Gastrocnemius medialis (tissue), 4 donors: Measurements from ENCODE around the gene LRRC28. TPM values are rescaled to one million over a fixed set of nuclear protein-coding genes. Genes with fewer than 3 reads are reported as not detected.

Experiments
- ATAC-seq, 2 donors: fragments of 150-250 bp; one replicate each; pipeline ENCODE4 v1.9.1; 2016
- DNase-seq, 2 donors: peaks; one replicate each; pipeline ENCODE4 v3.0.0-alpha.2; 2019
- H3K27ac ChIP-seq, 4 donors: fragments of 200-600 bp; sonication (generic); 1 replicate in 1 of 4; 2 replicates in 3 of 4; pipeline ENCODE4 v1.5.1; 2016 to 2018; ENCODE audit warnings: mild to moderate bottlenecking in 2 of 4, moderate library complexity in 1 of 4
- H3K27me3 ChIP-seq, 3 donors: fragments of 200-600 bp; sonication (generic) in 2 of 3; 1 replicate in 1 of 3; 2 replicates in 2 of 3; pipeline versions ENCODE4 v1.5.1 to v1.6.0; 2016 to 2019; ENCODE audit warnings: mild to moderate bottlenecking in 1 of 3, moderate library complexity in 1 of 3
- H3K36me3 ChIP-seq, 2 donors: fragments of 200-600 bp; sonication (generic) in 1 of 2; one replicate each; pipeline ENCODE4 v1.5.1; 2017 to 2018
- H3K4me1 ChIP-seq, 2 donors: fragments of 200-600 bp; sonication (generic) in 1 of 2; one replicate each; pipeline ENCODE4 v1.5.1; 2016 to 2017; ENCODE audit warnings: mild to moderate bottlenecking in 2 of 2
- H3K4me3 ChIP-seq, 4 donors: fragments of 200-600 bp; sonication (generic) in 3 of 4; 1 replicate in 1 of 4; 2 replicates in 3 of 4; pipeline ENCODE4 v1.5.1; 2016 to 2019; ENCODE audit warnings: mild to moderate bottlenecking in 2 of 4
- H3K9me3 ChIP-seq, 3 donors: fragments of 200-600 bp; sonication (generic) in 2 of 3; 1 replicate in 1 of 3; 2 replicates in 2 of 3; pipeline ENCODE4 v1.5.1; 2016 to 2019
- CTCF ChIP-seq, 5 experiments: fragments of 450-650 bp in 3 of 5; fragments of 200-600 bp in 2 of 5; sonication (generic) in 2 of 5; IDR thresholded peaks in 4 of 5; conservative IDR thresholded peaks in 1 of 5; 1 replicate in 4 of 5; 2 replicates in 1 of 5; pipeline ENCODE4 v1.5.1; 2016 to 2019; ENCODE audit warnings: antibody characterized with exemption in 5 of 5, mild to moderate bottlenecking in 3 of 5, moderate library complexity in 3 of 5
- POLR2A ChIP-seq, 2 donors: fragments of 450-650 bp; IDR thresholded peaks; one replicate each; pipeline ENCODE4 v1.6.1; 2017; ENCODE audit warnings: antibody characterized with exemption in 2 of 2, mild to moderate bottlenecking in 2 of 2, moderate library complexity in 2 of 2
- in situ Hi-C, 4 donors: fragments of 200-750 bp; cut with MboI; loops; one replicate each; pipeline versions ENCODE4 v1.15.0 to v1.8.0; 2017; ENCODE audit warnings: low sequenced_read_pairs in 4 of 4
- intact Hi-C: fragments of 100-400 bp; cut with DNase I; formaldehyde crosslinking; loops from one replicate; pipeline ENCODE4 v1.15.1; 2023; ENCODE audit warnings: low total_unique reads
- total RNA-seq, 4 donors: library from RNA; depleted of rRNA; stranded (reverse); fragments of >200 nt; gene quantifications; one replicate each; pipeline versions ENCODE4 v1.1.0 to v1.2.3, GENCODE V29; 2016

The LRRC28 gene
- total RNA-seq, 4 donors from 2014 or later, result 22.0 to 48.5 (median 36.9) TPM

GRCh38 chr15:99427210-99427609, 175.9 kb downstream of the LRRC28 start:
- TF ChIP-seq POLR2A (IDR thresholded peaks at IDR 0.05), result no peak
- TF ChIP-seq CTCF (IDR thresholded peaks at IDR 0.05 in 4 of 5, conservative IDR thresholded peaks at IDR 0.05 in 1 of 5), result no peak
- no peak for ATAC-seq
- Histone ChIP-seq H3K9me3 (no peaks in the 10 kb centered on the region), H3K36me3 (no peaks in the 10 kb centered on the region), H3K27me3 (no peaks in the 10 kb centered on the region), H3K4me3 (no peak overlapping the region), H3K27ac (no peak overlapping the region), H3K4me1 (peaks cover 12 to 15% of the 10 kb centered on the region in 2 donors)
- DNase-seq, result no peak
- in situ Hi-C loops, result no loop called here
- intact Hi-C loops, result no loop called here

- no peak for DNase-seq
- TF ChIP-seq CTCF (IDR thresholded peaks at IDR 0.05 in 4 of 5, conservative IDR thresholded peaks at IDR 0.05 in 1 of 5) (no peak), POLR2A (IDR thresholded peaks at IDR 0.05) (no peak)
- peaks cover 12 to 15% of the 10 kb centered on the region in 2 donors for H3K4me1 ChIP-seq
- no peak overlapping the region for H3K27ac ChIP-seq
- H3K9me3 ChIP-seq, result no peaks in the 10 kb centered on the region
- no peaks in the 10 kb centered on the region for H3K27me3 ChIP-seq
- intact Hi-C loops, result no loop called here
- in situ Hi-C loops, result no loop called here
- H3K4me3 ChIP-seq, result no peak overlapping the region
- no peaks in the 10 kb centered on the region for H3K36me3 ChIP-seq
- ATAC-seq, result no peak
These were observed 176.5 kb downstream of the LRRC28 start for GRCh38 chr15:99427668-99428361.

- no peak for DNase-seq
- Histone ChIP-seq H3K27ac (no peak overlapping the region), H3K9me3 (no peaks in the 10 kb centered on the region), H3K36me3 (no peaks in the 10 kb centered on the region), H3K4me3 (no peak overlapping the region), H3K4me1 (peaks cover 10 to 20% of the 10 kb centered on the region in 2 donors), H3K27me3 (no peaks in the 10 kb centered on the region)
- in situ Hi-C loops, result no loop called here
- intact Hi-C loops, result no loop called here
- TF ChIP-seq CTCF (IDR thresholded peaks at IDR 0.05 in 4 of 5, conservative IDR thresholded peaks at IDR 0.05 in 1 of 5) (no peak), POLR2A (IDR thresholded peaks at IDR 0.05) (no peak)
- no peak for ATAC-seq
These were observed 178.4 kb downstream of the LRRC28 start for GRCh38 chr15:99429681-99430081.

- H3K27ac ChIP-seq, result no peak overlapping the region
- peaks cover 1 to 11% of the 10 kb centered on the region in 2 donors for H3K4me1 ChIP-seq
- H3K4me3 ChIP-seq, result no peak overlapping the region
- H3K27me3 ChIP-seq, result no peaks in the 10 kb centered on the region
- intact Hi-C loops (no loop called here), in situ Hi-C loops (no loop called here)
- TF ChIP-seq CTCF (IDR thresholded peaks at IDR 0.05 in 4 of 5, conservative IDR thresholded peaks at IDR 0.05 in 1 of 5) (no peak), POLR2A (IDR thresholded peaks at IDR 0.05) (no peak)
- no peaks in the 10 kb centered on the region for H3K36me3 ChIP-seq
- ATAC-seq, result no peak
- peak in 1 of 2 donors; percentile 8 for DNase-seq
- no peaks in the 10 kb centered on the region for H3K9me3 ChIP-seq
These were observed 179.7 kb downstream of the LRRC28 start for GRCh38 chr15:99430881-99431401.
